Activated T-helper 1 cell treated with anti-CD3 and anti-CD28 coated beads, Interleukin-12 subunit alpha, Interleukin-12 subunit beta, Interleukin-2, Interleukin-4 antibody, amounts not matched to agents 30 ng/mL and 10 ng/mL and 1 ng/mL, durations not matched to agents 14 hours and 24 hours and 36 hours (primary cell): ENCODE measurements around the gene GLYATL2. TPM values are rescaled to one million over a fixed set of nuclear protein-coding genes. Genes with fewer than 3 reads are reported as not detected.

Experiments used
- DNase-seq: peaks from one replicate; pipeline ENCODE4 v3.0.0; 2021; ENCODE audit warnings: low spot score
- H3K27ac Mint-ChIP-seq: one replicate; pipeline ENCODE4 v1.8.0; 2021; ENCODE audit warnings: mild to moderate bottlenecking, mixed read lengths
- H3K27me3 Mint-ChIP-seq: one replicate; pipeline ENCODE4 v1.8.0; 2022; ENCODE audit warnings: mild to moderate bottlenecking, moderate library complexity, mixed read lengths; ENCODE audit not compliant: insufficient read depth
- H3K36me3 Mint-ChIP-seq: one replicate; pipeline ENCODE4 v1.8.0; 2021; ENCODE audit warnings: low read depth, mixed read lengths
- H3K4me1 Mint-ChIP-seq: one replicate; pipeline ENCODE4 v1.8.0; 2021; ENCODE audit warnings: low read depth, mixed read lengths
- H3K4me3 Mint-ChIP-seq: one replicate; pipeline ENCODE4 v1.8.0; 2021; ENCODE audit warnings: mild to moderate bottlenecking, moderate library complexity, mixed read lengths
- H3K9me3 Mint-ChIP-seq: one replicate; pipeline ENCODE4 v1.8.0; 2021; ENCODE audit warnings: mixed read lengths
- intact Hi-C: fragments of 100-400 bp; cut with micrococcal nuclease; formaldehyde crosslinking; loops from one replicate; pipeline ENCODE4 v1.15.1; 2024
- total RNA-seq: library from RNA; stranded (reverse); gene quantifications from 2 replicates; pipeline ENCODE4 v1.2.3, GENCODE V29; 2022

GLYATL2 gene
- total RNA-seq, 1 donor from 2014 or later: not detected

- H3K4me1 Mint-ChIP-seq: no peaks in the 10 kb centered on the region
- DNase-seq: no peak
- intact Hi-C loops: no loop called here
- H3K36me3 Mint-ChIP-seq: no peaks in the 10 kb centered on the region
- H3K4me3 Mint-ChIP-seq: no peak overlapping the region
- no peak overlapping the region for H3K27ac Mint-ChIP-seq
- H3K9me3 Mint-ChIP-seq: no peaks in the 10 kb centered on the region
- H3K27me3 Mint-ChIP-seq: peaks cover 5% of the 10 kb centered on the region
Observed at GRCh38 chr11:58786693-58787092, 57.8 kb downstream of the GLYATL2 start.

GRCh38 chr11:58784995-58785394 lies 59.5 kb downstream of the GLYATL2 start:
- Mint-ChIP-seq H3K27ac (no peak overlapping the region), H3K9me3 (no peaks in the 10 kb centered on the region), H3K36me3 (no peaks in the 10 kb centered on the region), H3K4me3 (no peak overlapping the region), H3K4me1 (no peaks in the 10 kb centered on the region), H3K27me3 (peaks cover 5% of the 10 kb centered on the region)
- no peak for DNase-seq
- intact Hi-C loops: no loop called here

Other genes with a start within 250 kb of the GLYATL2 start
- 4.1 and 4.3 TPM in 2 replicates for gene CNTF, start 222.0 kb downstream of the GLYATL2 start, total RNA-seq
- gene GLYAT, start 112.8 kb downstream of the GLYATL2 start, total RNA-seq: not detected in 2 replicates
- not detected in 2 replicates for gene GLYATL1, start 94.8 kb upstream of the GLYATL2 start, total RNA-seq
- gene GLYATL1B, start 241.6 kb upstream of the GLYATL2 start, total RNA-seq: not detected in 2 replicates